Fibroblast of mammary gland (primary cell): ENCODE data around the gene PRLR.

Source experiments
- DNase-seq: peaks from one replicate; pipeline ENCODE4 v3.0.0-alpha.2; 2010; ENCODE audit warnings: low read depth
- H3K4me3 ChIP-seq: 2 replicates; pipeline ENCODE4 v1.5.1; 2011; ENCODE audit warnings: low read depth, mild to moderate bottlenecking, low read length, moderate library complexity; ENCODE audit not compliant: control insufficient read depth
- TF ChIP-seq, protein P1 (sequence below): conservative IDR thresholded peaks from 2 replicates; pipeline ENCODE4 v1.5.1; 2011; ENCODE audit warnings: low read depth, low read length, inconsistent platforms; ENCODE audit not compliant: control insufficient read depth, insufficient read depth

The PRLR gene

DNA sequence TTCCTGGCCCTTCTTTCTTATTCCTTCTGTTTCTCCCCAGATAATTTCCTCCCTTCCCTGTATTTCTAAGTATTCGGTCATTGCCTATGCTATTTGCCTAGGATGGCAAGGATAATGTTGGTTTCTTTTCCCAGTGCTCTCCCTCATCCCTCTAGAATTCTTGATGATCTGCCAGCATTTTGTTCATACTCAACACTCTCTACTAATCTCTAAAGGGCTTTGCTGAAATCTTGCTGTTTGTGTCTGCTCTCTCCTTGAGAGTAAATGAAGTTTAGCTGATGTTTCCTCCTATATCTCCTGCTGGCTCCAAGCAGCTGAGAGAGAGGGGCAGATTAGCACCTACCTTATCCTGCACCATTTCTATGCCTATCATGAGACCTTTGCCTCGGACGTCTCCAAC lies 220.6 kb downstream of the PRLR start:
- H3K4me3 ChIP-seq = no peak overlapping the region
- no peak for DNase-seq
- TF ChIP-seq, protein P1, sequence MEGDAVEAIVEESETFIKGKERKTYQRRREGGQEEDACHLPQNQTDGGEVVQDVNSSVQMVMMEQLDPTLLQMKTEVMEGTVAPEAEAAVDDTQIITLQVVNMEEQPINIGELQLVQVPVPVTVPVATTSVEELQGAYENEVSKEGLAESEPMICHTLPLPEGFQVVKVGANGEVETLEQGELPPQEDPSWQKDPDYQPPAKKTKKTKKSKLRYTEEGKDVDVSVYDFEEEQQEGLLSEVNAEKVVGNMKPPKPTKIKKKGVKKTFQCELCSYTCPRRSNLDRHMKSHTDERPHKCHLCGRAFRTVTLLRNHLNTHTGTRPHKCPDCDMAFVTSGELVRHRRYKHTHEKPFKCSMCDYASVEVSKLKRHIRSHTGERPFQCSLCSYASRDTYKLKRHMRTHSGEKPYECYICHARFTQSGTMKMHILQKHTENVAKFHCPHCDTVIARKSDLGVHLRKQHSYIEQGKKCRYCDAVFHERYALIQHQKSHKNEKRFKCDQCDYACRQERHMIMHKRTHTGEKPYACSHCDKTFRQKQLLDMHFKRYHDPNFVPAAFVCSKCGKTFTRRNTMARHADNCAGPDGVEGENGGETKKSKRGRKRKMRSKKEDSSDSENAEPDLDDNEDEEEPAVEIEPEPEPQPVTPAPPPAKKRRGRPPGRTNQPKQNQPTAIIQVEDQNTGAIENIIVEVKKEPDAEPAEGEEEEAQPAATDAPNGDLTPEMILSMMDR = no peak

DNA sequence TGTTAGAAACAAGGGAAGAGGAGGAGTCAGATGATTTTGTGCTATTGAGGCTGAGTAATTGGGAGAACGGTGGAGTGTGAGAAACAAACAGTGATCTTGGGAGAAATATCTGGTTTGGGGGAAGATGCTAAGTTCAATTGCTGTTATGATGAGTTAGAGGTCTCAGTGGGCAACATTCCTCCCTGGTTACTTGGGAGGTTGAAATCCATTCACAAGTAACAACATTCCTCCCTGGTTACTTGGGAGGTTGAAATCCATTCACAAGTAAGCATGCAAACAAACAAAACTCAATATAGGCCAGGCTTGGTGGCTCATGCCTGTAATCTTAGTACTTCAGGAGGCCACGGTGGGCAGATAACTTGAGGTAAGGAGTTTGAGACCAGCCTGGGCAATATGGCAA lies 221.3 kb downstream of the PRLR start:
- no peak overlapping the region for H3K4me3 ChIP-seq
- TF ChIP-seq, protein P1 = no peak
- DNase-seq = peak; percentile 31

DNA sequence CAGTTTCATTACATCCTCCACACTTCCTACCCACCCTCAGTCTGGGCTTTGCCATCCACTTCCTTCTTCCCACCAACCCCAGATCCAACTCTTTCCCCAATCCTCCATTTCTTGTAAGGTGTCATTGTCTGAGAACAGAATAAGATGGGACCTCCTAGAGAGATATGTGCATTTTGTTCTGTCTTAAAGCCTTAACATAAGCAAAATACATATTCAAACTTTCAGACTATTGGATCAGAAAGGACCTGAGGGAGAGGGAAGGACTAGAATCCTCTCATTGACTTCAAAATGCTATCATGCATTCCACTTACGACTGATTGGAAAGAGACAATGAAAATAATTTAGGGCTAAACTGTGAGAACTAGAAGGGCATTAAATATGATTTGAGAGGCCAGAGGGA lies 225.5 kb downstream of the PRLR start:
- TF ChIP-seq, protein P1 = no peak
- no peak for DNase-seq
- H3K4me3 ChIP-seq = no peak overlapping the region

DNA sequence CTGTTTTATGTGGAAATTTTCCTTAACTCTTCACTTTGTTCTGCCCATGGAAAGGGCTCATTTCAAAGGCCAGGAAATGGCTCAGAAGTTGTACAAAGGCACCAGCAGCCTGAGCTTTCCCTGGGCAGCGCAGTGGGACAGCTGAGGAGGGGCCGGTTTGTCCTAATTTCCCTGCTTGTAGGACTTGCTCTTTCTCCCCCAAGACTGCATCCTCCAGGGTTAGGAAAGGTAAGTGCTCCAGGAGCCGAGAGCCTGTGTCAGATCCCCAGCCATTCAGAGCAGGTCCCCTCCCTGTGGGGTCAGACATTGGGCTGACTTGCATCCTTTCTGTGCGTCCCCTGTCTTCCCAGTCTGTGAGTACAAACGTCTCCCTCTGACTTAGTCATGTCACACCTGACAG lies 226.1 kb downstream of the PRLR start:
- no peak for DNase-seq
- TF ChIP-seq, protein P1 = no peak
- H3K4me3 ChIP-seq = no peak overlapping the region

DNA sequence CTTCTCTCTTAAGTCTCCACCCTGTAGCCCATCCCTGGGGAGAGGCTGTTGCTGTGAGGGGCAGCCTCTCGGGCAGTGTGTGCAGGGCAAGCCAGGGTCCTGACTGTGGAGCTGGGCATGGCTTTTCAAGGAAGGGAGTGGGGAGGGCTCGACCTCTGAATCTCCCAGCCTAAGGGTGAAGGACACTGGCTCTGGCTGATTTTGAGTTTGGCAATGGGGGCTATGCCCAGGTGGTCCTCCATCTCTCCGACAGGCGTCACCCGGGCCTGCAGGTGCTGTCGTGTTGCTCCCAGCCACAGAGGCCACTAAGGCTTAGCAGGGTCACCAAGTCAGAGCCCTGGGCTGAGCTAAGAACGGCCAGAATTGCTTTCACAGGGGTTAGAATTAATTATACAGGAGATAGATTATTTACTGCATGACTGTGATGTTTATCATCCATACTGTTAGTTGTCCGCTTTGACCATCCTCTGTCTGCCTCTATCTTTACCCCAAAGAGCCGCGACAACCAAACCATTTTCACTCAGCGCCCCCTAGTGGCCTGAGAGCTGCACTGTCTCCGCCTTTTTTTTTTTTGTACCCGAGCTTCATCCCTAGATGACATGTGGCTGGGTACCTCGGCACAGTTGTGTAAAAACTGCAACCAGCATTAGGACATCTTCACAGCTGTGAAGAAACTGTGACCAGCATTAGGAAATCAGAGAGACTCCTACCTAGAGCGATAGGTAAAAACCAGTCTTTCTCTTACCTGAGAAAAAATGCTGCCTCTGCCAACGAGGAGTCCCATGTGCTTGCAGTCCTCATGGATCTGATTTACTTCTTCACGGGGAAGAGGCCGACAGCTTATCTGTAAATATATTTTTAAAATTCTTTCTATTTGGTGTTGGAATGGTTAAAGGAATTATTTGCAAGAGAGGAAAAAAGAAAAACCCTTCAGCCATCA lies 227.0 kb downstream of the PRLR start:
- peak; percentile 62 for DNase-seq
- no peak overlapping the region for H3K4me3 ChIP-seq
- TF ChIP-seq, protein P1 = peak; percentile 93

DNA sequence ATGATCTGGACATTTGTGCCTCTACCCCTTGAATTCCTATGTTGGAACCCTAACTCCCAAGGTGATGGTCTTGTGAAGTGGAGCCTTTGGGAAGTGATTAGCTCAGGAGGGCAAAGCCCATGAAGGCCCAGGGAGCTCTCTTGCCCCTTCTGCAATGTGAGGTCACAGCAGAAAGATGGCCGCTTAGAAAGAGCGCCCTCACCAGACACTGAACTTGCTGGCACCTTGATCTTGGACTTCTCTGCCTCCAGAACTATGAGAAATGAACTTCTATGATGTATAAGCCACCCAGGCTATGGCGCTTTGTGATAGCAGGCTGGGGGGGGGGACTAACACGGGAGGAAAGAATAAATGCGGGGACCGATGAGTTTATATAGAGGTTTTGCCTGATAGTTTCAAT lies 227.8 kb downstream of the PRLR start:
- TF ChIP-seq, protein P1 = no peak
- no peak for DNase-seq
- no peak overlapping the region for H3K4me3 ChIP-seq

DNA sequence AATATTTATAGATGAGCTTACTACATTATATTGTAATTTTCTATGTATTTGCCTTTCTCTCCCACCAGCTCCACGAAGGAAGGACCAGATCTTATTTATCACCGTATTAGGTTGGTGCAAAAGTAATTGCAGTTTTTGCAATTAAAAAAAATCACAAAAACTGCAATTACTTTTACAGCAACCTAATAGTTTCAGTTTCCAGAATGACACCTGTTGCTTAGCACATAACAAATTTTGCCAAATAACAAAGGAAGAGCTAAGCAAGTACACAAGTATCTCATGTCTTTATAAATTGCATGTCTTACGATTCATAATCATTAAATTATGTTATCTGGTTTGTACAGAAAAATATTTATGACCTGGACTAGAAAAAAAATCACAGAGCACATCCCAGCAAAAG lies 228.4 kb downstream of the PRLR start:
- DNase-seq = no peak
- TF ChIP-seq, protein P1 = no peak
- H3K4me3 ChIP-seq = no peak overlapping the region
